Measurements from ENCODE around the gene MTURN.
"Not testable (repeated sequence)": the region's sequence is repeated elsewhere in the genome, so short reads cannot be mapped to it uniquely, and the experiment has no call there.

MTURN gene

GRCh38 chr7:30093420-30093952, 41.3 kb upstream of the MTURN start (continued):
- TF ChIP-seq TCF4 (CRISPR knock-in tag; IDR thresholded peaks at IDR 0.05; ENCODE audit: borderline replicate concordance) = no peak
- no peak for TF ChIP-seq RARB (CRISPR knock-in tag; IDR thresholded peaks at IDR 0.05)
- TF ChIP-seq CSDC2 (CRISPR knock-in tag; IDR thresholded peaks at IDR 0.05) = no peak
- TF ChIP-seq OSR1 (CRISPR knock-in tag; IDR thresholded peaks at IDR 0.05) = no peak
- TF ChIP-seq ESRRG (CRISPR knock-in tag; IDR thresholded peaks at IDR 0.05) = no peak
- TF ChIP-seq CSRNP3 (CRISPR knock-in tag; IDR thresholded peaks at IDR 0.05) = no peak
- no peak for TF ChIP-seq GLIS3 (CRISPR knock-in tag; IDR thresholded peaks at IDR 0.05)

DNA sequence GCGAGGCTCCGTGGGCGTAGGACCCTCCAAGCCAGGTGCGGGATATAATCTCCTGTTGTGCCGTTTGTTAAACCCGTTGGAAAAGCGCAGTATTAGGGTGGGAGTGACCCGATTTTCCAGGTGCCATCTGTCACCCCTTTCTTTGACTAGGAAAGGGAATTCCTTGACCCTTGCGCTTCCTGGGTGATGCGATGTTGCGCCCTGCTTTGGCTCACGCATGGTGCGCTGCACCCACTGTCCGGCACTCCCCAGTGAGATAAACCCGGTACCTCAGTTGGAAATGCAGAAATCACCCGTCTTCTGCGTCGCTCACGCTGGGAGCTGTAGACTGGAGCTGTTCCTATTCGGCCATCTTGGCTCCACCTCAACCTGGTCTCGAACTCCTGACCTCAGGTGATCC, 36.2 kb upstream of the MTURN start:
- ATAC-seq = not testable (repeated sequence)

GRCh38 chr7:30102281-30102680, 32.5 kb upstream of the MTURN start:
- no peak for ATAC-seq
- TF ChIP-seq ZNF565 (CRISPR knock-in tag; conservative IDR thresholded peaks at IDR 0.05; ENCODE audit: low read depth) (no peak), BACH2 (CRISPR knock-in tag; IDR thresholded peaks at IDR 0.05; ENCODE audit: borderline replicate concordance) (no peak), ZFP30 (CRISPR knock-in tag; IDR thresholded peaks at IDR 0.05) (no peak), RARB (CRISPR knock-in tag; IDR thresholded peaks at IDR 0.05) (no peak)

DNA sequence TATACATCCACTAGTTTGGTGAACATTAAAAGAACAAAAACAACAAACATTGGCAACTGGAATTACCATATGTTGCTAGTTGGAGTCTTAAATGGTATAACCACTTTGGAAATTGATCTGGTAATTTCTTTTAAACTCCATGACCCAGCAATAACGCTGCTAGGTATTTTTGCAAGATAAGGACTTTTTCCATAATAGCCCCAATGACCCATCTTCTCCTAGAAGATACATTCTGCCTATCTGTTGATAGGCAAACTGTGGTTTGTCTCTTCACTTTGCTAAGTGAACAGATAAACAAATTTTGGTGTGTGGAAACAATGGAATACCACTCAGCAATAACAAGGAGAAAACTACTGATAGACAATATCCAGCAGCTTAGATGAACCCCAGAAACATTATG, 30.6 kb upstream of the MTURN start:
- no peak for ATAC-seq

More for the DNA sequence above, 30.6 kb upstream of the MTURN start:
- TF ChIP-seq GLIS3 (CRISPR knock-in tag; IDR thresholded peaks at IDR 0.05) (no peak), SNAI2 (CRISPR knock-in tag; IDR thresholded peaks at IDR 0.05) (no peak), ISL1 (CRISPR knock-in tag; IDR thresholded peaks at IDR 0.05) (no peak), ZNF565 (CRISPR knock-in tag; conservative IDR thresholded peaks at IDR 0.05; ENCODE audit: low read depth) (no peak), ZNF8 (CRISPR knock-in tag; IDR thresholded peaks at IDR 0.05) (no peak), ZFP30 (CRISPR knock-in tag; IDR thresholded peaks at IDR 0.05) (no peak), ESRRG (CRISPR knock-in tag; IDR thresholded peaks at IDR 0.05) (no peak), PPARA (CRISPR knock-in tag; IDR thresholded peaks at IDR 0.05; ENCODE audit: borderline replicate concordance) (no peak), ARNTL (CRISPR knock-in tag; IDR thresholded peaks at IDR 0.05; ENCODE audit: borderline replicate concordance, low read depth) (no peak), OSR1 (CRISPR knock-in tag; IDR thresholded peaks at IDR 0.05) (no peak), RARB (CRISPR knock-in tag; IDR thresholded peaks at IDR 0.05) (no peak)
- TF ChIP-seq, protein P1, sequence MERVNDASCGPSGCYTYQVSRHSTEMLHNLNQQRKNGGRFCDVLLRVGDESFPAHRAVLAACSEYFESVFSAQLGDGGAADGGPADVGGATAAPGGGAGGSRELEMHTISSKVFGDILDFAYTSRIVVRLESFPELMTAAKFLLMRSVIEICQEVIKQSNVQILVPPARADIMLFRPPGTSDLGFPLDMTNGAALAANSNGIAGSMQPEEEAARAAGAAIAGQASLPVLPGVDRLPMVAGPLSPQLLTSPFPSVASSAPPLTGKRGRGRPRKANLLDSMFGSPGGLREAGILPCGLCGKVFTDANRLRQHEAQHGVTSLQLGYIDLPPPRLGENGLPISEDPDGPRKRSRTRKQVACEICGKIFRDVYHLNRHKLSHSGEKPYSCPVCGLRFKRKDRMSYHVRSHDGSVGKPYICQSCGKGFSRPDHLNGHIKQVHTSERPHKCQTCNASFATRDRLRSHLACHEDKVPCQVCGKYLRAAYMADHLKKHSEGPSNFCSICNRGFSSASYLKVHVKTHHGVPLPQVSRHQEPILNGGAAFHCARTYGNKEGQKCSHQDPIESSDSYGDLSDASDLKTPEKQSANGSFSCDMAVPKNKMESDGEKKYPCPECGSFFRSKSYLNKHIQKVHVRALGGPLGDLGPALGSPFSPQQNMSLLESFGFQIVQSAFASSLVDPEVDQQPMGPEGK (CRISPR knock-in tag; IDR thresholded peaks at IDR 0.05; ENCODE audit: borderline replicate concordance) = no peak
- TF ChIP-seq, protein P2, sequence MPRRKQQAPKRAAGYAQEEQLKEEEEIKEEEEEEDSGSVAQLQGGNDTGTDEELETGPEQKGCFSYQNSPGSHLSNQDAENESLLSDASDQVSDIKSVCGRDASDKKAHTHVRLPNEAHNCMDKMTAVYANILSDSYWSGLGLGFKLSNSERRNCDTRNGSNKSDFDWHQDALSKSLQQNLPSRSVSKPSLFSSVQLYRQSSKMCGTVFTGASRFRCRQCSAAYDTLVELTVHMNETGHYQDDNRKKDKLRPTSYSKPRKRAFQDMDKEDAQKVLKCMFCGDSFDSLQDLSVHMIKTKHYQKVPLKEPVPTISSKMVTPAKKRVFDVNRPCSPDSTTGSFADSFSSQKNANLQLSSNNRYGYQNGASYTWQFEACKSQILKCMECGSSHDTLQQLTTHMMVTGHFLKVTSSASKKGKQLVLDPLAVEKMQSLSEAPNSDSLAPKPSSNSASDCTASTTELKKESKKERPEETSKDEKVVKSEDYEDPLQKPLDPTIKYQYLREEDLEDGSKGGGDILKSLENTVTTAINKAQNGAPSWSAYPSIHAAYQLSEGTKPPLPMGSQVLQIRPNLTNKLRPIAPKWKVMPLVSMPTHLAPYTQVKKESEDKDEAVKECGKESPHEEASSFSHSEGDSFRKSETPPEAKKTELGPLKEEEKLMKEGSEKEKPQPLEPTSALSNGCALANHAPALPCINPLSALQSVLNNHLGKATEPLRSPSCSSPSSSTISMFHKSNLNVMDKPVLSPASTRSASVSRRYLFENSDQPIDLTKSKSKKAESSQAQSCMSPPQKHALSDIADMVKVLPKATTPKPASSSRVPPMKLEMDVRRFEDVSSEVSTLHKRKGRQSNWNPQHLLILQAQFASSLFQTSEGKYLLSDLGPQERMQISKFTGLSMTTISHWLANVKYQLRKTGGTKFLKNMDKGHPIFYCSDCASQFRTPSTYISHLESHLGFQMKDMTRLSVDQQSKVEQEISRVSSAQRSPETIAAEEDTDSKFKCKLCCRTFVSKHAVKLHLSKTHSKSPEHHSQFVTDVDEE (CRISPR knock-in tag; IDR thresholded peaks at IDR 0.05) = no peak
- TF ChIP-seq, protein P3, sequence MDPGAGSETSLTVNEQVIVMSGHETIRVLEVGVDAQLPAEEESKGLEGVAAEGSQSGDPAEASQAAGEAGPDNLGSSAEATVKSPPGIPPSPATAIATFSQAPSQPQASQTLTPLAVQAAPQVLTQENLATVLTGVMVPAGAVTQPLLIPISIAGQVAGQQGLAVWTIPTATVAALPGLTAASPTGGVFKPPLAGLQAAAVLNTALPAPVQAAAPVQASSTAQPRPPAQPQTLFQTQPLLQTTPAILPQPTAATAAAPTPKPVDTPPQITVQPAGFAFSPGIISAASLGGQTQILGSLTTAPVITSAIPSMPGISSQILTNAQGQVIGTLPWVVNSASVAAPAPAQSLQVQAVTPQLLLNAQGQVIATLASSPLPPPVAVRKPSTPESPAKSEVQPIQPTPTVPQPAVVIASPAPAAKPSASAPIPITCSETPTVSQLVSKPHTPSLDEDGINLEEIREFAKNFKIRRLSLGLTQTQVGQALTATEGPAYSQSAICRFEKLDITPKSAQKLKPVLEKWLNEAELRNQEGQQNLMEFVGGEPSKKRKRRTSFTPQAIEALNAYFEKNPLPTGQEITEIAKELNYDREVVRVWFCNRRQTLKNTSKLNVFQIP (CRISPR knock-in tag; IDR thresholded peaks at IDR 0.05; ENCODE audit: borderline replicate concordance, low read depth) = no peak
